GM12891 (cell line): ENCODE results near the gene RNF121. TPM values are rescaled to one million over a fixed set of nuclear protein-coding genes. Genes with fewer than 3 reads are reported as not detected.
"Not testable (repeated sequence)": the region's sequence is repeated elsewhere in the genome, so short reads cannot be mapped to it uniquely, and the experiment has no call there.

ENCODE experiments used
- DNase-seq: peaks from one replicate; pipeline ENCODE4 v3.0.0; 2011; ENCODE audit warnings: low spot score; ENCODE audit not compliant: insufficient read length
- FAIRE-seq: peaks from 2 replicates; lab custom pipeline; 2011; peaks lifted over from hg19 to GRCh38; lab: Jason Lieb, UNC
- PAX5 ChIP-seq: IDR thresholded peaks from 2 replicates; pipeline ENCODE4 v1.6.1; 2011; ENCODE audit warnings: low read length, moderate library complexity, mild to moderate bottlenecking; ENCODE audit not compliant: insufficient read depth, severe bottlenecking
- POLR2A ChIP-seq: IDR thresholded peaks from 2 replicates; pipeline ENCODE4 v1.6.1; 2011; ENCODE audit warnings: low read depth, low read length, control low read depth
- POLR2AphosphoS5 ChIP-seq: IDR thresholded peaks from 2 replicates; pipeline ENCODE4 v1.6.1; 2011; ENCODE audit warnings: low read depth, low read length, control low read depth
- POU2F2 ChIP-seq: IDR thresholded peaks from 2 replicates; pipeline ENCODE4 v1.6.1; 2011; ENCODE audit warnings: low read depth, mild to moderate bottlenecking, control low read depth, low read length, moderate library complexity
- SPI1 ChIP-seq: IDR thresholded peaks from 2 replicates; pipeline ENCODE4 v1.6.1; 2011; ENCODE audit warnings: low read depth, low read length, control low read depth
- TAF1 ChIP-seq: IDR thresholded peaks from 2 replicates; pipeline ENCODE4 v1.6.1; 2011; ENCODE audit warnings: low read depth, low read length, control low read depth
- polyA plus RNA-seq: library from polyadenylated mRNA; unstranded; fragments of >200 nt; gene quantifications from one replicate; pipeline ENCODE4 v1.2.1, GENCODE V29; 2012; ENCODE audit warnings: low read depth, missing spikeins, inconsistent platforms; ENCODE audit not compliant: missing spikeins

RNF121 gene
- polyA plus RNA-seq: 33.3 TPM

DNA sequence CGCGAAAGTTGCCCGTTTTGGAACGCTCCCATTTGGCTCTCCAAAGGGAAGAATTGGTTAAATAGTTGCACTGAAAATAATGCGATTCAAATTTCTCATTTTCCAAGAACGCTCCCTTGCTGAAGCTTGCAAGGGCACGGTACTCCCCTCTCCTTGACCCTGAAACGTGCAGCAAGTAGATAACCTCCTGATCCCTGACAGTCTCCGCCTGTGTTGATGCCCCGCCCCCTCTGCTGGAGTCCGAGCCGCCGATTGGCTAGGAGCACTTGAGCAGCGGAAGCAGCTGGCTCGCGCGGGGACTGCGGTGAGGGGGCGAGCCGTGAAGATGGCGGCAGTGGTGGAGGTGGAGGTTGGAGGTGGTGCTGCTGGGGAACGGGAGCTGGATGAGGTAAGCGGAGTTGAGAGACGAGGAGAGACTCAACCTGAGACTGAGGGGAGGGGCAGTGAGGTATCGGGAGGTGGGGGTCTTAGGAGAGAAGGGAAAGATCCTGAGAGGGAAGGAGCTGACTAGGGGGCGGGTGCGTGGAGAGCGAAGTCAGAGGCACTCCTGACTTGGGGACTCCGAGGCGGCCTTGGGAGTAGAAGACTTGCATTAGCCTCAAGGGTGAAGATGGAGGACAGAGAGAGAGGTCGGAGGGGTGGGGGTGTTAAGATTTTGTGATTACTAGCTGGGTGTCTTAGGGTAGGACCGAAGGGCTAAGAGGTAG, at the start of gene RNF121:
Gene RNF121, plus strand, starts transcription at position 310 of the 707 bp plus-strand sequence. Its CDS starts 16 bp downstream, at position 326.
- FAIRE-seq (peak; percentile 95), DNase-seq (peak; percentile 73)
- TF ChIP-seq TAF1 (peak; percentile 98), SPI1 (no peak), POLR2A (peak; percentile 88), POLR2AphosphoS5 (peak; percentile 91), POU2F2 (peak; percentile 69; the same call in 1 of the 2 replicates), PAX5 (peak; percentile 10)

GRCh38 chr11:71885806-71886205, 43.0 kb upstream of the RNF121 start:
- FAIRE-seq, DNase-seq: not testable (repeated sequence)

DNA sequence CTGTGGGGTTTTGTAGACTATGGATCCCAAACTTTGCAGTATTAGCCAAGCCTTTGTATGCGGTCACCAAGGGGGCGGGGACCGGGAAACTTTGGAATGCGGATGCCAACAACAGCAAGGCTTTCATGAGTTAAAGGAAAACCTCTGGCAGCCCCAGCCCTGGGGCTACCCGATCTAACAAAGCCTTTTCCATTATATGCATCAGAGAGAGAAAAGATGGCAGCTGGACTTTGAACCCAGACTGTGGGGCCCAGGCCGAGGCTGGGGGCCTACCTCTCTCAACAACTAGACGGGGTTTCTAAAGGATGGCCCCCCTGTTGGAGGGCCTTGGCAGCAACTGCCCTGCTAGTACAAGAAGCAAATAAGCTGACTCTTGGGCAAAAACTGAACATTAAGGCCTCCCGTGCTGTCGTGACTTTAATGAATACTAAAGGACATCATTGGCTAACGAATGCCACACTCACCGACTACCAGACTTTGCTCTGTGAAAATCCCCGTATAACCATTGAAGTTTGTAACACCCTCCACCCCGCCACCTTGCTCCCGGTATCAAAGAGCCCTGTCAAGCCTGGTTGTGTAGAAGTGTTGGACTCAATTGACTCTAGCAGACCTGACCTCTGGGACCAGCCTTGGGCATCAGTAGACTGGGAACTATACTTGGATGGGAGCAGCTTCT, 40.4 kb upstream of the RNF121 start:
- not testable (repeated sequence) for DNase-seq

GRCh38 chr11:71889181-71889872, 39.5 kb upstream of the RNF121 start:
- not testable (repeated sequence) for DNase-seq

More for the DNA sequence above, 40.4 kb upstream of the RNF121 start:
- FAIRE-seq: not testable (repeated sequence)

GRCh38 chr11:71895961-71896360, 32.9 kb upstream of the RNF121 start:
- FAIRE-seq (no peak), DNase-seq (no peak)
- TF ChIP-seq POU2F2 (no peak), PAX5 (no peak), POLR2AphosphoS5 (no peak), POLR2A (no peak), TAF1 (no peak), SPI1 (no peak)

More at GRCh38 chr11:71889181-71889872, 39.5 kb upstream of the RNF121 start:
- not testable (repeated sequence) for FAIRE-seq

GRCh38 chr11:71901137-71901536, 27.7 kb upstream of the RNF121 start:
- not testable (repeated sequence) for DNase-seq, FAIRE-seq

- TF ChIP-seq TAF1 (no peak), POLR2A (no peak), PAX5 (no peak), POLR2AphosphoS5 (no peak), SPI1 (no peak), POU2F2 (no peak)
- FAIRE-seq (no peak), DNase-seq (no peak)
Measured at GRCh38 chr11:71908218-71908617, 20.6 kb upstream of the RNF121 start.

- DNase-seq, FAIRE-seq: not testable (repeated sequence)
Measured at GRCh38 chr11:71910775-71911174, 18.1 kb upstream of the RNF121 start.

DNA sequence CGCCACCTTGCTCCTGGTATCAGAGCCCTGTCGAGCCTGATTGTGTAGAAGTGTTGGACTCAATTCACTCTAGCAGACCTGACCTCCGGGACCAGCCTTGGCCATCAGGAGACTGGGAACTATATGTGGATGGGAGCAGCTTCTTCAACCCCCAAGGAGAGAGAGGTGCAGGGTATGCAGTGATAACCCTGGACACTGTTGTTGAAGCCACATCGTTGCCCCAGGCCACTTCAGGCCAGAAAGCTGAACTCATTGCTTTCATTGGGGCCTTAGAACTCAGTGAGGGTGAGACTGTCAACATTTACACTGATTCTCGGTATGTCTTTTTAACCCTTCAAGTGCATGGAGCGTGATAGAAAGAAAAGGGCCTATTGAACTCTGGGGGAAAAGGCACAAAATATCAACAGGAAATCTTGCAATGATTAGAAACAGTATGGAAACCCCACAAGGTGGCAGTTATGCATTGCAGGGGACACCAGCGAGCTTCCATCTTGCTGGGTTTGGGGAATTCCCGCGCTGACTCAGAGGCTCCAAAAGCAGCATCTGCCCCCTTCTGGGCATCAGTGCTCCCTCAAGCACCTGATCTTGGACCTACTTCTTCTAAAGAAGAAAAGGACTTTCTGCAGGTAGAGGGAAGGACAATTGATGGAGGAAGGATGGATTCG, 17.4 kb upstream of the RNF121 start:
- not testable (repeated sequence) for FAIRE-seq, DNase-seq

DNA sequence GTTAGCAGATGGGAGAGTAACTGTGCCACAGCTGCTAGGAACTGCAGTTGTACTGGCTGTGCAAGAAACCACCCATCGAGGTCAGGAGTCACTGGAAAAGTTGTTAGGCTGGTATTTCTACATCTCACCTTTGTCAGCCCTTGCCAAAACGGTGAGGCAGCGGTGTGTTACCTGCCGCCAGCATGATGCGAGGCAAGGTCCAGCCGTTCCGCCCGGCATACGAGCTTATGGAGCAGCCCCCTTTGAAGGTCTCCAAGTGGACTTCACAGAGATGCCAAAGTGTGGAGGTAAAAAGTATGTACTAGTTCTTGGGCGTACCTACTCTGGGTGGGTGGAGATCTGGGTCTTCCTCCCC, 16.9 kb upstream of the RNF121 start:
- DNase-seq, FAIRE-seq: not testable (repeated sequence)
